ENCODE measurements around the gene PMEPA1. TPM values are rescaled to one million over a fixed set of nuclear protein-coding genes. Genes with fewer than 3 reads are reported as not detected.

The PMEPA1 gene
- total RNA-seq, 1 donor from 2014 or later: 49.4 TPM

GRCh38 chr20:57747861-57748481, 38.2 kb upstream of the PMEPA1 start:
- FAIRE-seq (no peak), DNase-seq (ENCODE audit: low read depth) (peak; percentile 18)
- Mint-ChIP-seq H3K9me3 (ENCODE audit: unreplicated experiment) (peaks cover 6% of the 10 kb centered on the region), H3K4me1 (ENCODE audit: low read depth, unreplicated experiment) (peaks cover 11% of the 10 kb centered on the region), H3K4me3 (ENCODE audit: unreplicated experiment) (no peak overlapping the region), H3K27ac (ENCODE audit: unreplicated experiment) (peak overlapping the region; percentile 98), H3K36me3 (ENCODE audit: low read depth, unreplicated experiment) (peaks cover 1% of the 10 kb centered on the region), H3K27me3 (ENCODE audit: low read depth, unreplicated experiment) (peaks cover 3% of the 10 kb centered on the region)
- TF ChIP-seq CTCF (IDR thresholded peaks at IDR 0.05; ENCODE audit: insufficient read depth, low read depth, low read length) (no peak), EZH2 (IDR thresholded peaks at IDR 0.05; ENCODE audit: insufficient read depth, low read length) (no peak)
- H3K79me2 ChIP-seq (ENCODE audit: insufficient read depth, low read length): no peaks in the 10 kb centered on the region
- H3K9me3 ChIP-seq (ENCODE audit: insufficient read depth, low read depth, low read length): peaks cover 3% of the 10 kb centered on the region
- H3K4me2 ChIP-seq (ENCODE audit: low read length): peak overlapping the region; percentile 89
- peak overlapping the region; percentile 32 for H3K27ac ChIP-seq (ENCODE audit: low read depth, low read length)
- peak overlapping the region; percentile 19 for H3K9ac ChIP-seq (ENCODE audit: low read length)
- peaks cover 4% of the 10 kb centered on the region for H3K27me3 ChIP-seq (ENCODE audit: insufficient read depth, low read length)
- H3K4me3 ChIP-seq (ENCODE audit: insufficient read depth, low read depth, low read length): no peak overlapping the region
- H3K4me1 ChIP-seq (ENCODE audit: insufficient read depth, low read length): peaks cover 20% of the 10 kb centered on the region
- no peaks in the 10 kb centered on the region for H3K36me3 ChIP-seq (ENCODE audit: insufficient read depth, low read length)
- H2AFZ ChIP-seq (ENCODE audit: low read depth, low read length): peak overlapping the region; percentile 65
- no peaks in the 10 kb centered on the region for H4K20me1 ChIP-seq (ENCODE audit: insufficient read depth, low read length)

GRCh38 chr20:57746832-57747404, 37.1 kb upstream of the PMEPA1 start:
- Mint-ChIP-seq H3K9me3 (ENCODE audit: unreplicated experiment) (peaks cover 5% of the 10 kb centered on the region), H3K36me3 (ENCODE audit: low read depth, unreplicated experiment) (no peaks in the 10 kb centered on the region), H3K27me3 (ENCODE audit: low read depth, unreplicated experiment) (peaks cover 9% of the 10 kb centered on the region), H3K4me3 (ENCODE audit: unreplicated experiment) (no peak overlapping the region), H3K27ac (ENCODE audit: unreplicated experiment) (no peak overlapping the region), H3K4me1 (ENCODE audit: low read depth, unreplicated experiment) (peaks cover 16% of the 10 kb centered on the region)
- H3K79me2 ChIP-seq (ENCODE audit: insufficient read depth, low read length): no peaks in the 10 kb centered on the region
- H3K4me2 ChIP-seq (ENCODE audit: low read length): no peak overlapping the region
- H3K9me3 ChIP-seq (ENCODE audit: insufficient read depth, low read depth, low read length): peaks cover 3% of the 10 kb centered on the region
- no peak overlapping the region for H3K9ac ChIP-seq (ENCODE audit: low read length)
- no peak overlapping the region for H3K4me3 ChIP-seq (ENCODE audit: insufficient read depth, low read depth, low read length)
- DNase-seq (ENCODE audit: low read depth): no peak
- peaks cover 23% of the 10 kb centered on the region for H3K4me1 ChIP-seq (ENCODE audit: insufficient read depth, low read length)
- no peak for FAIRE-seq
- H4K20me1 ChIP-seq (ENCODE audit: insufficient read depth, low read length): no peaks in the 10 kb centered on the region
- H3K36me3 ChIP-seq (ENCODE audit: insufficient read depth, low read length): no peaks in the 10 kb centered on the region
- no peak for TF ChIP-seq CTCF (IDR thresholded peaks at IDR 0.05; ENCODE audit: insufficient read depth, low read depth, low read length)
- no peak for TF ChIP-seq EZH2 (IDR thresholded peaks at IDR 0.05; ENCODE audit: insufficient read depth, low read length)
- no peak overlapping the region for H2AFZ ChIP-seq (ENCODE audit: low read depth, low read length)
- H3K27ac ChIP-seq (ENCODE audit: low read depth, low read length): no peak overlapping the region
- H3K27me3 ChIP-seq (ENCODE audit: insufficient read depth, low read length): peaks cover 4% of the 10 kb centered on the region

GRCh38 chr20:57746201-57746600, 36.4 kb upstream of the PMEPA1 start:
- peaks cover 9% of the 10 kb centered on the region for H3K27me3 Mint-ChIP-seq (ENCODE audit: low read depth, unreplicated experiment)
- Histone ChIP-seq H3K4me1 (ENCODE audit: insufficient read depth, low read length) (peaks cover 23% of the 10 kb centered on the region), H3K79me2 (ENCODE audit: insufficient read depth, low read length) (no peaks in the 10 kb centered on the region), H3K4me2 (ENCODE audit: low read length) (no peak overlapping the region), H3K27ac (ENCODE audit: low read depth, low read length) (no peak overlapping the region), H2AFZ (ENCODE audit: low read depth, low read length) (no peak overlapping the region), H3K27me3 (ENCODE audit: insufficient read depth, low read length) (peaks cover 4% of the 10 kb centered on the region), H3K9ac (ENCODE audit: low read length) (no peak overlapping the region), H4K20me1 (ENCODE audit: insufficient read depth, low read length) (no peaks in the 10 kb centered on the region), H3K4me3 (ENCODE audit: insufficient read depth, low read depth, low read length) (no peak overlapping the region), H3K36me3 (ENCODE audit: insufficient read depth, low read length) (no peaks in the 10 kb centered on the region), H3K9me3 (ENCODE audit: insufficient read depth, low read depth, low read length) (peaks cover under 1% of the 10 kb centered on the region)
- no peak overlapping the region for H3K27ac Mint-ChIP-seq (ENCODE audit: unreplicated experiment)
- H3K4me3 Mint-ChIP-seq (ENCODE audit: unreplicated experiment): no peak overlapping the region
- H3K36me3 Mint-ChIP-seq (ENCODE audit: low read depth, unreplicated experiment): no peaks in the 10 kb centered on the region
- no peaks in the 10 kb centered on the region for H3K9me3 Mint-ChIP-seq (ENCODE audit: unreplicated experiment)
- peaks cover 16% of the 10 kb centered on the region for H3K4me1 Mint-ChIP-seq (ENCODE audit: low read depth, unreplicated experiment)
- no peak for DNase-seq (ENCODE audit: low read depth)
- no peak for TF ChIP-seq CTCF (IDR thresholded peaks at IDR 0.05; ENCODE audit: insufficient read depth, low read depth, low read length)
- TF ChIP-seq EZH2 (IDR thresholded peaks at IDR 0.05; ENCODE audit: insufficient read depth, low read length): no peak
- FAIRE-seq: no peak
